Superior temporal gyrus (tissue), 1 donor: ENCODE results near the gene ASIP.
"Not testable (repeated sequence)": the region's sequence is repeated elsewhere in the genome, so short reads cannot be mapped to it uniquely, and the experiment has no call there.

ENCODE experiments used
- DNase-seq: peaks from one replicate; pipeline ENCODE4 v3.0.0-alpha.2; 2016; ENCODE audit errors: extremely low spot score

ASIP gene

DNA sequence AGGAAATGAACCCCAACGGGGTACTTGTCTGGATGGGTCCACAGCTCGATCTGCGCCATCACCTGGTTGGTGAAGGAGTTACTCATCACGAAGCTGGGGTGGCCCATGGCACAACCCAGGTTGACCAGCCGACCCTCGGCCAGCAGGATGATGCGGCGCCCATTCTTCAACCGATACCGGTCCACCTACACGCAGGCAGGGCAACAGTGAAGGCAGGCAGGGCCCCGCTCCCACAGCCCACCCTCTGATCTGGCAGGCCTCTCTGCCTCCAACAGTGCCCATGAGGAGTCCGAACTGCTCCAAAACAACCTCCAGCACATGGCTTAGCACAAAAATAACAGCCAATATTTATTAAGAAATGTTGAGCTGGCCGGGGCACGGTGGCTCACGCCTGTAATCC, 44.2 kb downstream of the ASIP start:
- no peak for DNase-seq

DNA sequence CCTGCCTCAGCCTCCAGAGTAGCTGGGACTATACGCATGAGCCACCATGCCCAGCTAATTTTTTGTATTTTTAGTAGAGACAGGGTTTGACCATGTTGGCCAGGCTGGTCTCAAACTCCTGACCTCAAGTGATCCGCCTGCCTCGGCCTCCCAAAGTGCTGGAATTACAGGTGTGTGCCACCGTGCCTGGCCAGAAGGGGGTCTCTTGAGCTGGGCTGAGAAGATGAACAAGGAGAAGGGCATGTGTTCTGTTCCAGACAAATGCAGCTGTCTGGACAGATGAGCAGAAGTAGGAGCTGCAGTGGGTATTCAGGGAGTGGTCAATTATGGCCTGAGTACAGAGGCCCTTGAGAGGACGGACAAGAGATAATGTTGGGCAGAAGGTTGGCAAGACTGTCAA, 46.3 kb downstream of the ASIP start:
- DNase-seq: not testable (repeated sequence)

DNA sequence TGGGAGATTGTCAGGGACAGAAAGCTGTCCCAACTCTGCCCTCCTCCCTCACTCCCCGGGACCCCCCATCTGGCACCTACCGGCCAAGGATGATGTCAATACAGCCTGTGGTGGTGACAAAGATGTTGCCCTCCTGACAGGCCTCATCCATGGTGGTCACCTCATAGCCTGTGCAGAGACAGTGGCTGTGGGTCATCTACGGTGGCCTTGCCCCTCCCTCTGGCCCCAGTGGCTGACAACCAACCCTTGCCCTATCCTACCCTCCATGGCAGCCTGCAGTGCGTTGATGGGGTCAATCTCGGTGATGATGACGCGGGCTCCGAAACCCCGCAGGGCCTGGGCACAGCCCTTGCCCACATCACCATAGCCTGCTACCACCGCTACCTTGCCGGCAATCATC, 49.2 kb downstream of the ASIP start:
- DNase-seq: no peak

DNA sequence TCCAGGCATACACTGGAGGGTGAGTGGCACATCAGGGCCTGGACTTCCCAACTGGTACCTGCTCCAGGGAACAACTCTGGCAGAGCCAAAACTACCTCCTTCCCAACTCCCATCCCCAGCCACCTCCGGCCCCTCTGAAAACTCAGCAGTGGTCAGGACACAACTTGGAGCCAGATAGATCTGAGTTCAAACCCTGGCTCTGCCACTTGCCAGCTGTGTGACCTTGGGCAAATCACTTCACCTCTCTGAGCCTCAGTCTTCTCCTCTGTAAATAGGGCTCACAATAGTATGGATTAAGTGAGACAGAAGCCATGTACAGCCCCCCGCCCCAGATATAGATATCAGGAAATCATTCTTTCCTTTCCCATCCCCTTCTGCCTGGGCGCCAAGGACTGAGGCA, 51.3 kb downstream of the ASIP start:
- DNase-seq: no peak

DNA sequence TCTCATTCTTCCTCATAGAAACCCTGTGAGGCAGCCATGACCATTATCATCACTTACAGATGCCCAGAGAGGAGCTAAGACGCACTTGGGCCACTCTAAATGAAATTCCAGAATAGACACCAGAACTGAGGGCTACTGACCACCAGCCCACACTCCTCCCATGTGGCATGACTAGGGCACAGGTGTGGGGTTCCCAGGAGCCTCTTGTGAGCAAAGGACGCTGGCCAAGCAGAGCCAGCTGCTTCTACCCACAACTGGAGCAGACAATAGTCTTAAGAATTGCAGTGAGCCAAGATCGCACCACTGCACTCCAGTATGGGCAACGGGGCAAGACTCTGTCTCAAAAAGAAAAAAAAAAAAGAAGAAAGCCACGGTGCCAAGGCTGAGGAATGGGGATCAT, 51.9 kb downstream of the ASIP start:
- no peak for DNase-seq

DNA sequence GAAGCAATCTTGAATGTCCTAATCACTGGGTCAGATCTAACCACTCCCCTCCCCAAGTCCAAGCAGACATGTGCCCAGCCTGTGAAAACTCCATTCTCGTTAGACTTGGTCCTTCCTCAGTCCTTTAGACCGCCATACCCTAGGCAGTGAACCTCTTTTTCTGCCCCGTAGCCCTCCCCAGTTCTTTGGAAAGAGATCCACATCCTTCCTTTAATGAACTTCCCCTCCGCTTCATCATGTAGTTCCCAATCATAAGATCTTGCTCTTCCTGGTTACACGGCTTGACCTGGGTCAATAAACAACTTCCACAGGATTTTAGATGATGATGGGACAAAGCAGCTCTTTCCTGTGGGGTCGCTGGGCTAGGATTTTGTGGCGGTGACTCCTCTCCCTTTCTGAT, 52.4 kb downstream of the ASIP start:
- DNase-seq: no peak

DNA sequence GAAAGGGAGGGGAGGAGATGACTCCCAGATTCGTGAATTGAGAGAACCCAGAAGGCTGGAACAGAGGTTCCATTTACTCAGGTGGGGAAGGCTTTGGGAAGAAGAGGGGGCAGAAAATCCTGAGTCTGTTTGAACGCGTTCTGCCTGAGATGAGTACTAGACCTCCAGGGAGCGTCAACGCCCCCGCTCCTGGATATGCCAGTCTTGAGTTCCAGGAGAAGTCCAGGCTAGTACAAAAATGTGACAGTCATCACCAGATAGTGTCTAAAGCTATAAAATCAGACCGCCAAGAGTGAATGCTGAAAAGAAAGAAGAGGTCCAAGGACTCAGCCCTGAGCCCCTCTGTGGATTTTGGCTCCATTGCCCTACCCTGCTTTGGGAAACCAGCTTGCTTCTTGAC, 53.3 kb downstream of the ASIP start:
- no peak for DNase-seq

DNA sequence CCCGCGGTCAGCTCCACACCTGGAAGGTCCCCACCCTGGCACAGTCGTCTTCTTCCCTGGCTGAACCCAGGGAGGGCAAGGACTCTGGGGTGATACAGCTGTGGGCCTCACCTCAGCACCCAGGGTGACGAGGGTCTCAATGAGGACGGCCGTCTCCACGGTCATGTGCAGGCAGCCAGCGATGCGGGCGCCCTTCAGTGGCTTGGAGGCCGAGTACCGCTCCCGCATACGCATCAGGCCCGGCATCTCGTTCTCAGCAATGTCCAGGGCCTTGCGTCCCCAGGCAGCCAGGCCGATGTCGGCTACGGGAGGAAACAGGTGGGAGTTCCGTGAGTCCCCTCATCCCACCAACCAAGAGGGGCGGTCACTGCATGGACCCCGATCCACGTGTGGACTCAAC, 54.1 kb downstream of the ASIP start:
- no peak for DNase-seq

DNA sequence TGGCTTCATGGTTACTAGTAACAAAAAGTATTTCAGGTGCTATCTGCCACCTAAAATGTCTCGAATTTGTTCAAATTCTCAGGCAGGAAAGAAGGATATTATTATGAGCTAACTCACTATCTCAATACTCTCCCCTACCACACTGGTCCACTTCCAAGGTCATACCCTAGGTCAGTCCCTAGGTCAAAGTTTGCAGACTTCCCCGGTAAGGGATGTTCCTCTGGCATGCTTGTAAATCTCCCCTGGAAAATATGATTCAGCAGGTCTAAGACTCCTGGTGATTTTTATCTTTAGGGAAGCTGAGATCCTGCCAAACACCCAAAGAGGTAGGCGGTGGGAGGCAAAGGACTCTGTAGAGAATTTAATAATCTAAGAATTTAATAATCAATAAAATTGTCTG, 55.2 kb downstream of the ASIP start:
- no peak for DNase-seq

DNA sequence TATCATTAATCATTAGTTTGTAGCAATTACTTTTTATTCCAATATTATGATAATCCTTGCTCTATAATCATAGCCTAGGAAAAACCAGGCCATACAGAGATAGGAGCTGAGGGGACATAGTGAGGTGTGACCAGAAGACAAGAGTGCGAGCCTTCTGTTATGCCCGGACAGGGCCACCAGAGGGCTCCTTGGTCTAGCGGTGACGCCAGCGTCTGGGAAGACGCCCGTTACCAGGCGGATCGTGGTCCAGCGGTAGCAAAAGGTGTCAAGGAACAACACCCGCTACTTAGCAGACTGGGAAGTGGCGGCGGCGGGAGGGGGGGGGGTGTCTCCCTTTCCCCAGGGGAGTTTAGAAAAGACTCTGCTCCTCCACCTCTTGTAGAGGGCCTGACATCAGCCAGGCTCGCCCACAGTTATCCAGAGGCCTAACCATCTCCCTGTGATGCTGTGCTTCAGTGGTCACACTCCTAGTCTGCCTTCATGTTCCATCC, 57.1 kb downstream of the ASIP start:
- not testable (repeated sequence) for DNase-seq

DNA sequence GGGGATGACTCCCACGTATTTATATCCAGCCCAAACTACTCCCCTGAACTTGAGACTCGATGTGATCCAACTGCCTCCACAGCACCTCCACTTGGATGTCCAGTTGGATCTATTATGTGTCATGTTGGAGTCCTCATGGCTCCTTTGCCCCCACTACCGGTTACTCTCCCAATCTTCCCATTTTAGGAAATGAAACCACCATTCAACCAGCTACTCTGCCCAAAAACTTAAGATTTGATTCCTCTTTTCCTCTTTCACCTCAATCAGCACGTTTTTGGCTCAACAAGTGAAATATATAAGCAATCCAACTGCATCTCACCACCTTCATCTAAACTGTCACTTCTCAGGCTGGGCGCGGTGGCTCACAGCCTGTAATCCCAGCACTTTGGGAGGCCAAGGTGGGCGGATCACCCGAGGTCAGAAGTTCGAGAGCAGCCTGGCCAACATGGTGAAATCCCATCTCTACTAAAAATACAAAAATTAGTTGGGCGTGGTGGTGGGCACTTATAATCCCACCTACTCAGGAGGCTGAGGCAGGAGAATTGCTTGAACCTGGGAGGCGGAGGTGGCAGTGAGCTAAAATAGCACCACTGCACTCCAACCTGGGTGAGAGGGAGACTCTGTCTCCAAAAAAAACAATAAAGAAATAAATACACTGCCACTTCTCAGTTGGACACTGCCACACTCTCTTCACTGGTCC, 58.5 kb downstream of the ASIP start:
- DNase-seq: no peak

DNA sequence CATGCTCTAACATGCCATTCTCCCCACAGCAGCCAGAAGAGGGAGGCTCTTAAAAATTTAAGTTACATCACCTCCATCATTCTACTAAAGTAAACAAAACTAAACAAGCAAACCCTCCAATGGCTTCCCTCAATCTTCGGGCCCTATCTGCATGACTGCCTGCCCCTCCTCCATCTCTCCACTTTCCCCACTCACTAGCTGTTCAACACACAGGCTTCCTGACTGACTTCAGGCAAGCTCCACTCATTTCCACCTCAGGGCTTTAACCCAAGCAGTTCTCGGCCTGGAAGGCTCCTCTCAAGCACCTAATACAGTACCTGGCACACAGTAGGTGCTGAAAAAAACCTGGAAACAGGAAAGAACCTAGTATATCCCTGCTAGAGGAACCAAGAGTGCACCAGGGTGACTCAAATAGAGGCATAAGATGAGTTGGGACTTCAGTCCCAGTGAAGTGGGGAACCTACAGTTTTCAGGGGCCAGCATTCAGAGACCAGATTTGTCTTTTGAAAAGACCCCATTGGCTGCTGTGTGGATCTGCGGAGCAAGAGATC, 59.1 kb downstream of the ASIP start:
- no peak for DNase-seq

DNA sequence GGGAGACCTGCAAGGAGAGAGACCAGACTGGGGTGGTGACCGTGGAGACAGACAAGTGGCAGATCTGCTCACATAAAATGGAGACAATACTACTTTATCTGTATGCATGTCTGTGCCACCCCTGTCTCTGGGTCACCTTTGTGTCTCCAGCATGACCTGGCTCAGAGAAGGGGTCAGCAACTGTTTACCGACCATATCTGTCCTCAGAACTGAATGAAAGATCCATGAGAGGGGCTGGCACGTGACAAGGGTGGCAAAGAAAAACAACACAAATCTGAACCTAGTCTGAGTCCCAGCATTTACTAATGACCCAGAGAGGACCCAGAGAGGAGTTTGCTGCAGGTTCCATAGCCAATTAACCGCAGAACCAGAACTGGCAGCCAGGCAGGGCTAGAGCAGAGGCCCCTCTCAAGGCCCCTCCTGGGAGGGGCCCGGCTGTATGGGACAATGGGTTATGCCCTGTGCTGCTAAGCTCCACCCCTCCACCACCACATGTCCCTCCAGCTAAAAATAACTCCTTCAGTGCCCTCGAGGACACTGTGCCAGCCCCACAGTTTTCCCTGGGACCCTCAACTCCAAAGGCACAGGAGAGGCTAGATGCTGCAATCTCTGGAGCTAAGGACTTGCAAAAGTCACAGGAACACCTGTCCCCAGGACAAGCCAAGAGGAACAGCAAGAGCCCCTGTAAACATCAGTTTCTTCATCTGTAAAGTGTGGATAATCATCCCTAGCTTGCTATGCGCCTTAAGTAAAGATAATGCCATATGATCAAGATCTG, 59.8 kb downstream of the ASIP start:
- DNase-seq: no peak

DNA sequence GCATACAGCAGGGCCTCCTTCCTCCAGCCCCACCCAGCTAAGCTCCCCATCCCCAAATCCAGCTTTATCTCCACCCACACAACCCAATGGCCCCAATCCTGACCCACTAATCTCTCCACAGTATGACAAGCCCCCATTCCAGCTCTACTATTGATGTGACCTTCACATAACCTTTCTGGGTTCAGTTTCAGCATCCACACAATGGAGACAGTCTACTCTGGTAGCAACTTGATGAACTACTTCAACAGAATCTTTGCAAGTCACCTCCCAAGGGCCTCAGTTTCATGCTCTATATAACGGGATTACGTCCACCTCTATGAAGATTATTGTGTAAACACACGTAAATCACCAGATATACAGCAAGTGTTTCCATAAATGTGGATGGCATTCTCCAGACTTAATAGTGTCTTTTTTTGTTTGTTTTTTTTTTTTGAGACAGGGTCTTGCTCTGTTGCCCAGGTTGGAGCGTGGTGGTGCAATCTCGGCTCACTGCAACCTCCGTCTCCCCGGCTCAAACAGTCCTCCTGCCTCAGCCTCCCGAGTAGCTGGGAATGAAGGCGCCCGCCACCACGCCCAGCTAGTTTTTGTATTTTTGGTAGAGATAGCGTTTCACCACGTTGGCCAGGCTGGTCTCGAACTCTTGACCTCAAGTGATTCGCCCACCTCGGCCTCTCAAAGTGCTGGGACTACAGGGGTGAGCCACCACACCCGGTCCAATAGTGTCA, 60.5 kb downstream of the ASIP start:
- DNase-seq: no peak

DNA sequence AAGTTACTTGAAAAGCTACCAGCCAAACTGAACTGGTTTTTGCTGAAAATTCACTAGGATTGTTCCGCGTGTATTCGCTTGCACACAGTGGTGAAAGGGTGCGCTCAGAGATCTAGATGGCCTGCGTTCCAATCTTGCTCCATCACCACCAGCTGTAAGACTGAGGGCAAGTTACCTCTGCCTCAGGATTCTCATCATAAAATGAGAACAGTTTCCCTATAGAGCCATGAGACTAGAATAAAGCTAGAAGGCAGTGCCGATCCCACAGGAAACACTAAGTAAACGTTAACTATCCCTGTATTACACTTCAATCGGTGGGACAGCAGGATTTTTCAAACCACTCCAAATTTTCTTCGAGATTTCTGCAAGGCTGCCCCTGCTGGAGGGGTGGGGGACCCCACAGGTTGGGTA, 61.1 kb downstream of the ASIP start:
- no peak for DNase-seq

DNA sequence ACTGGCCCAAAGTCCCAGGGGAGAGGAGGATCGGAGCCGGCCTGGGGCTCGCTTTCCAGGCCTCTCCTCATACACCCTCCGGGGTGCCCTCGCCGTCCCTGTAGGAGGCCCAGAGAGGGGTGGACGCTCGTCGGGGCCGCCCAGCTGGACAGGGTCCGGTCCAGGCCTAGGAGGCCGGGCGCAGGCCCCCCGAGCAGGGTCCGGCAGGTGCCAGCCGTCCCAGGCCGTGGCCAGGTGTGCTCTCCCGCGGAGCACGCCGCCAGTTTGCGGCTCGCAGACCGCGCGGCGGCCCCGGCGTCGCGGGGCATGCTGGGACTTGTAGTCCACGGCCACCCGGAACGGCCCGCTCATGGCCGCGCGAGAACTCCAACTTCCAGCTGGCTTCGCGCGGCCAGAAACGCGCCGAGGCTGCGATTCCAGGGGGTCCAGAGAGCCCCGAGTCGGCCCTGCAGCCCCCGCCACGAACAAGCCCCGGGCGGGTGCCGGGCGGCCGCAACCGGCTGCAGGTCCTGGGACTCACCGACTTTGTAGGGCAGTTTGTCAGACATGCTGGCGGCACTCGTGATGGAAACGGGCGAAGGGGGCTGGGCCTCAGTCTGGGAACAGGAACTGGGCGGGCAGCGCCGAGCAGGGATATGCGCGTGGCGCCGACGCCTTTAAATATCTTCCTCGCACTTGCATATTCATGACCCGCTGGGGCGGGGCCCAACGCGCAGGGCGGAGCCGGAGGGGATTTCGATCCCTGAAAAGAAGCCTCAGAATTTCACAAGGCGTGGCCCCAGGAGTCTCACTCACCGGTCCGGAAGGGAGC, 61.7 kb downstream of the ASIP start, which contains the start of gene AHCY:
TSS of gene AHCY (minus strand) at position 633 of the 811 bp plus-strand sequence. CDS start at position 548, 85 bp downstream.
- DNase-seq: peak; percentile 96

DNA sequence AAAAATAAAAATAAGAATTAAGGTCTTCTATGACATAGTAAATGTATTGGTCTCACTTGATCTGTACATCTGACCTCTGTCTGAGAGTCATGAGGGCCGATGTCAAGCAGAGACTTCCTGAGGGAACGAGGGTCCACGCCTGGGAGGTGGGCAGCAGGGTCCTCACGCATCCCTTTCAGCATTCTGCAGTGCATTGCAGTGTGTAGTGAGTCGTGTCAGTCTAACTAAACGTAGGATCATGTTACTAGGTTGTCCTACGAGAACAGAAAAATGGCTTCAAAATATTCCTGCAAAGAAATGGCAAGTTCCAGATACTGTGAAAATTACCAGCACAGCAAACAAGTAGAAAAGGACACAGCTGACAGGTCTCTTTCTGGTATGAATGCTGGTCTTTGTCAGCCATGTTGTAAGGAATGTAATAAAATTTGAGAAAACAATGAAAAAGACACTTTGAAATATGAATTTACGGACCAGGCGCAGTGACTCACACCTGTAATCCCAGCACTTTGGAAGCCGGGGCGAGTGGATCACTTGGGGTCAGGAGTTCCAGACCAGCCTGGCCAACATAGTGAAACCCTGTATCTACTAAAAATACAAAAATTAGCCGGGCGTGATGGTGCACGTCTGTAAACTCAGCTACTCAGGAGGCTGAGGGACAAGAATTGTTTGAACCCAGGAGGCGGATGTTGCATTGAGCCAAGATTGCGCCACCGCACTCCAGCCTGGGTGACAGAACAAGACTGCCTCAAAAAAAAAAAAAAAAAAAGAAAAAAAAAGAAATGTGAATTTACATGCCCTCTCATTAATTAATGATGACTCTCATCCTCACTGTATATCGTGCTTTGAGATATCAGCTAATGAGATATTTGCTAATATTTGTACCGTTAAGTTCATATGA, 64.4 kb downstream of the ASIP start:
- no peak for DNase-seq

DNA sequence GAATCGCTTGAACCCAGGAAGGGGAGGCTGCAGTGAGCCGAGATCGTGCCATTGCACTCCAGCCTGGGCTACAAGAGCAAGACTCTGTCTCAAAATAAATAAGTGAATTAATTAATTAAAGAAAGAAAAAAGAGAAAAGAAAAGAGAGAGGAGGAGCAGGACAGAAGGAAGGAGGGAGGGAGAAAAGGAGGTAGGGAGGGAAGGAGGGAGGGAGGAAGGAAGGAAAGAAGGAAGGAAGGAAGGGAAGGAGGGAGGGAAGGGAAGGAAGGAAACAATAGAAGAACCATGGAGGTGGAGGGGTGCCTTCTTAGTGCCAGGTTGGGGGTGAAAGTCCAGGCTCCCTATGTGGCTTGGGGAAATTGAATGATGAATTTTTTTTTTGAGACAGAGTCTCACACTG, 68.5 kb downstream of the ASIP start:
- DNase-seq: no peak

DNA sequence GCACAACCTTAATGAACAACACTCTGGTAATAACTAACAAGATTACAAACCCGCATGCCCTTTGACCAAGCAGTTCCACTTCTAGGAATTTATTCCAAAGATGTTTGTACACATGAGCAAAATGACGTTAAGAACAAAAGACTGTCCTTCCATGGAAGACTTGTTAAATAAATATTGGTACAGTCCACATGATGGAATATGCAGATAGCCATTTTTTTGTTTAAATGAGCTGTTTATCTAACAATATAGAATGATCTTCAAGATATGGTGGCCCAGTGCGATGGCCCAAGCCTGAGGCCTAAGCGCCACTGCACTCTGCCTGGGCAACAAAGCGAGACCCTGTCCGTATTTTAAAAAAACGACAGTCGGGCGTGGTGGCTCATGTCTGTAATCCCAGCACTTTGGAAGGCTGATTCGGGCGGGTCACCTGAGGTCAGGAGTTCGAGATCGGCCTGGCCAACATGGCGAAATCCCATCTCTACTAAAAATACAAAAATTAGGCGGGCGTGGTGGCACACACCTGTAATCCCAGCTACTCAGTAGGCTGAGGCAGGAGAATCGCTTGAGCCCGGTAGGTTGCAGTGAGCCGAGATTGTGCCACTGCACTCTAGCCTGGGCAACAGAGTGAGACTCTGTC, 69.4 kb downstream of the ASIP start:
- no peak for DNase-seq
